Measurements from ENCODE around the gene BRAF.

BRAF gene

DNA sequence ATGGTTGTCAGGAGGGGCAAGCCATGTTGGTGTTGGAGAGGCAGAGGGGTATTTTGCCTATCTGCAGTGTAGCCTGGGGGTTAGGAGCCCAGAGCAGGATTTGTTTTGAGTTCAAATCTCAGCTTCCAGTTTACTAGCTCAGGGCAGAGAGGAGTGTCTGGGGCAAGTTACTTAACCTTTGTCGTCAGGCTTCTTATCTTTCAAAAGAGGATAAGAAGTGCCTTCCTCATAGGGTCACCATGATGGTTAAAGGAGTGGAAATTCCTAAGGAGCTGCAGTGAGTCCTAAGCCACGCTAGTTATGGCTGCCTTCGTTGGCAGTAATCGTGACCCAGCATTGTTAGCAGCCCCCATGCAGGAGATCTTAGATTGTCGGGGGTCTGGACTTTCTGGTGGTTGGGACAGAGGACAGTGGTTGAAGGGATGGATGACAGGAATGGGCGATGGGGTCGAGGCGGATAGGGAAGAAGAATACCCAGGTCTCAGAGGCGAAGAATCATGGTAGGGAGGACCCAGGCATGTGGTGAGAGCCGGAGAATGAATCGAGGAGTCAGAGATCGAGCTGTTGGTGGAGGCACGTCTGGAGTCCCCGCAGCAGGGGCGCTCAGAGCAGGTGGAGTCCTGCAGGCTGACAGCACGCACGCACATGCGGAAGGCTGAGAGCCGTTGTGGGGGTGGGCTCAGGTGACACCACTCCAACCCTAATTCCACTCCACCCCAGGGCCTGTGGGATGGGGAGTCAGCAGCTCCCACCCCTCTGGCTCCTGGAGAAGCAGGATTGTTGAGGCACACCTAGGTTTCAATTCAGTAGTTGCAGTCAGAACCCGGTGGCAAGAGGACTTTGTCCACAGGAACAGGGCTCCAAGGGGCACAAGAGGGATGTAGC, 240.4 kb downstream of the BRAF start:
- in situ Hi-C loops (cut with HindIII; ENCODE audit: low sequenced_read_pairs): no loop called here
- no peak overlapping the region for H3K4me3 ChIP-seq (ENCODE audit: low read depth, low read length)
- TF ChIP-seq, protein P1, sequence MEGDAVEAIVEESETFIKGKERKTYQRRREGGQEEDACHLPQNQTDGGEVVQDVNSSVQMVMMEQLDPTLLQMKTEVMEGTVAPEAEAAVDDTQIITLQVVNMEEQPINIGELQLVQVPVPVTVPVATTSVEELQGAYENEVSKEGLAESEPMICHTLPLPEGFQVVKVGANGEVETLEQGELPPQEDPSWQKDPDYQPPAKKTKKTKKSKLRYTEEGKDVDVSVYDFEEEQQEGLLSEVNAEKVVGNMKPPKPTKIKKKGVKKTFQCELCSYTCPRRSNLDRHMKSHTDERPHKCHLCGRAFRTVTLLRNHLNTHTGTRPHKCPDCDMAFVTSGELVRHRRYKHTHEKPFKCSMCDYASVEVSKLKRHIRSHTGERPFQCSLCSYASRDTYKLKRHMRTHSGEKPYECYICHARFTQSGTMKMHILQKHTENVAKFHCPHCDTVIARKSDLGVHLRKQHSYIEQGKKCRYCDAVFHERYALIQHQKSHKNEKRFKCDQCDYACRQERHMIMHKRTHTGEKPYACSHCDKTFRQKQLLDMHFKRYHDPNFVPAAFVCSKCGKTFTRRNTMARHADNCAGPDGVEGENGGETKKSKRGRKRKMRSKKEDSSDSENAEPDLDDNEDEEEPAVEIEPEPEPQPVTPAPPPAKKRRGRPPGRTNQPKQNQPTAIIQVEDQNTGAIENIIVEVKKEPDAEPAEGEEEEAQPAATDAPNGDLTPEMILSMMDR (IDR thresholded peaks at IDR 0.05; ENCODE audit: low read depth, low read length): no peak
- no peak for DNase-seq (ENCODE audit: low read depth, low spot score)

DNA sequence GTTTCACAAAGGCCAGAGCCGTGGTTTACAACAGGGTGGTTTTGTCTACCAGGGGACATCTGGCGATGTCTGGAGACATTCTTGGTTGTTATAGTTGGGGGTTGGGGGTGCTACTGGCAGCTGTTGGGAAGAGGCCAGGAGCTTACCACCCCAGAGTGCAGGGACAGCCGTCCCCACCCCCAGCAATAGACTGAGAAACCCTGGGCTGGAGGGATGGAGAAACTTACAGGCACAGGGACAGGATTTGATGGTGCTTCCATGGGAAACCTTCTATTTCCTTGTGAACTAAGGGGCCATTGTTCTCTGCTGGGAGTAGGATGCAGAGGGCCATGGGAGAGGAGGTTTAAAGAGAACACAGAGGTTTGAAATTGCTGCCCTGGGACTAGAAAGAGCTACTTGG, 241.1 kb downstream of the BRAF start:
- no peak for DNase-seq (ENCODE audit: low read depth, low spot score)
- TF ChIP-seq, protein P1 (IDR thresholded peaks at IDR 0.05; ENCODE audit: low read depth, low read length): no peak
- in situ Hi-C loops (cut with HindIII; ENCODE audit: low sequenced_read_pairs): no loop called here
- H3K4me3 ChIP-seq (ENCODE audit: low read depth, low read length): no peak overlapping the region

DNA sequence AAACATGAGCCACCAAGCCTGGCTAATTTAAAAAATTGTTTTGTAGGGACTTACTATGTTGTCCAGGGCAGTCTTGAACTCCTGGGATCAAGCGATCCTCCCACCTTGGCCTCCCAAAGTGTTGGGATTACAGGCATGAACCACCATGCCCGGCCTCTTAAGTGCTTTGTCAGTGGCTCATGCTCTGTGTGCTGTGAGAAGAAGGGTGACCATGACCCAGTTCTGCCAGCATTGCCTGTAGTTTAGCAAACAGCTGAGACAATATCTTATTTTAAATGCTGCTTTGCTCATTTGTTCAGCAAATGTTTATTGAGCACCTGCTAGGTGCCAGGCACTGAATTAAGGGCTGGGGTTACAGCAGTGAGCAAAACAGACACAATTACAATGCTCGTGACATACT, 243.0 kb downstream of the BRAF start:
- in situ Hi-C loops (cut with HindIII; ENCODE audit: low sequenced_read_pairs): no loop called here
- TF ChIP-seq, protein P1 (IDR thresholded peaks at IDR 0.05; ENCODE audit: low read depth, low read length): no peak
- no peak for DNase-seq (ENCODE audit: low read depth, low spot score)
- no peak overlapping the region for H3K4me3 ChIP-seq (ENCODE audit: low read depth, low read length)

DNA sequence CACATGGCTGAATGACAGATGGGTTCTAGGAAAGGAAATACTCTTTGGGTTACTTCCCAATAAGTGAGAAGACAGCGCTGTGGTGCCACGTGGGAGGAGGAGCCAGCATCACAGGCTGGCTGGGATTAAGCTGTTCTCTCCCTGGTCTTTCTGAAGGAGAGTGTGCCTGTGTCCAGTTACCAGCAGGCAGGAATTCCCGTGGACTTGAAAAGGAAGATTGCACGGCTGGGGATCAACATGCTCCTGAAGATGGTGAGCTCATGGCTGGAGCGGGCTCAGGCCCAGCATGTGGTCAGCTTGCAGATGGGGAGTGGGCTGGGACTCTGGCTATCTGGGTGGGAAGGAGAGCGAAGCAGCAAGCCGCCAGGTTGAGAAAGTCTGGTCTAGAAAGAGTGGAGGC, 243.8 kb downstream of the BRAF start:
- DNase-seq (ENCODE audit: low read depth, low spot score): no peak
- TF ChIP-seq, protein P1 (IDR thresholded peaks at IDR 0.05; ENCODE audit: low read depth, low read length): no peak
- in situ Hi-C loops (cut with HindIII; ENCODE audit: low sequenced_read_pairs): no loop called here
- no peak overlapping the region for H3K4me3 ChIP-seq (ENCODE audit: low read depth, low read length)

DNA sequence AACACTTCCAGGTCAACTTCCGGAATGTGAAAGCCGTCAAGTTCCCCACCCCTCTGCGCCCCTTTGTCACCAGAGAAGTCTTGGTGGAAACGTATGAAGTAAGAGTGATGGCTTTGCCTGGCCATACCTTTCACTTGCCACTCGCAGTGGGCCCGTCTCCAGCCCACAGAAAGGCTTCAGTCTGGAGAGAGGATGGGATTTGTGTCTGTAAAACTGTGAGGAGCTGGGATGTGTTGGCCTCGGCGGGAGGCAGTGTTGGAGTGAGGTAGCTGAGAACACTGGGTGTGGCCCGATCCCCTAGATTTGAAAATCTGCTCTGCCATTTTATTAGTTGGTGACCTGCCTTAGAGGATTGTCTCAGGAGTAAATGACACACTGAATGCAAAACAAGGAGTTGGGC, 245.5 kb downstream of the BRAF start:
- no peak overlapping the region for H3K4me3 ChIP-seq (ENCODE audit: low read depth, low read length)
- no peak for DNase-seq (ENCODE audit: low read depth, low spot score)
- TF ChIP-seq, protein P1 (IDR thresholded peaks at IDR 0.05; ENCODE audit: low read depth, low read length): no peak
- in situ Hi-C loops (cut with HindIII; ENCODE audit: low sequenced_read_pairs): no loop called here

DNA sequence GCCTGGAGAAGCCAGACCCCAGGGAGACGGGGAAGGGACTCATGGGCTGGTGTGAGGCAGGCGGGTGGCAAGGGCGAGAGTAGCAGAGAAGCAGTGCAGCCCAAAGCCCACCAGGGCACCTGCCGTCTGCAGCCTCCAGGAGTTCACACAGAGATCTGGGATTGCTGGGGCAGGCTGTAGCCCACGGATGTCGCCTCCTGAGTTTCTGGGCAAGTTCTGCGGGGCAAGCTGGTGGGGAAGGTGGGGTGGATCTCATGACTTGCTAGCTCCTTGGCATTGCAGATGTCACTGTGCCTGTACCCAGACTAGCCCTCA, 246.0 kb downstream of the BRAF start:
- in situ Hi-C loops (cut with HindIII; ENCODE audit: low sequenced_read_pairs): no loop called here
- H3K4me3 ChIP-seq (ENCODE audit: low read depth, low read length): no peak overlapping the region
- DNase-seq (ENCODE audit: low read depth, low spot score): no peak
- TF ChIP-seq, protein P1 (IDR thresholded peaks at IDR 0.05; ENCODE audit: low read depth, low read length): no peak
